ENCODE results near the gene SRGAP1.

DNA sequence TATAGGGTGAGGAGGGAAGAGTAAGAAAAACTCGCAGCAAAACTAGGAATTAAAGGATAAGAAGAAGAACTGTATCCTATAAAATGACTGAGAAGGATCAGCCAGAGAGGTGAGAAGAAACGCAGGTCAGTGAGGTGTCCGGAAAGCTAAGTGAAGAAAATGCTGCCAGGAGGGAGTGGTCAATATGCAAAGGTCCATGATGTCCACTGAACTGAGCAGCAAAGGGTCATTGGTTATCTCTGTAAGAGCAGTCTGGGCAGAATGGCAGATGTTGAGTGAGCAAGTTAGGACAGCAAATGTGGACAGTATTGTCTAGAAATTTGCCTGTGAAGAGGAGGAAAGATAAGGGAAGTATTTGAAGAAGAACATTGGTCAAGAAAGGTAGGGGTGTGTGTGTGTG is 155.4 kb downstream of the SRGAP1 start:
- TF ChIP-seq, protein P1, sequence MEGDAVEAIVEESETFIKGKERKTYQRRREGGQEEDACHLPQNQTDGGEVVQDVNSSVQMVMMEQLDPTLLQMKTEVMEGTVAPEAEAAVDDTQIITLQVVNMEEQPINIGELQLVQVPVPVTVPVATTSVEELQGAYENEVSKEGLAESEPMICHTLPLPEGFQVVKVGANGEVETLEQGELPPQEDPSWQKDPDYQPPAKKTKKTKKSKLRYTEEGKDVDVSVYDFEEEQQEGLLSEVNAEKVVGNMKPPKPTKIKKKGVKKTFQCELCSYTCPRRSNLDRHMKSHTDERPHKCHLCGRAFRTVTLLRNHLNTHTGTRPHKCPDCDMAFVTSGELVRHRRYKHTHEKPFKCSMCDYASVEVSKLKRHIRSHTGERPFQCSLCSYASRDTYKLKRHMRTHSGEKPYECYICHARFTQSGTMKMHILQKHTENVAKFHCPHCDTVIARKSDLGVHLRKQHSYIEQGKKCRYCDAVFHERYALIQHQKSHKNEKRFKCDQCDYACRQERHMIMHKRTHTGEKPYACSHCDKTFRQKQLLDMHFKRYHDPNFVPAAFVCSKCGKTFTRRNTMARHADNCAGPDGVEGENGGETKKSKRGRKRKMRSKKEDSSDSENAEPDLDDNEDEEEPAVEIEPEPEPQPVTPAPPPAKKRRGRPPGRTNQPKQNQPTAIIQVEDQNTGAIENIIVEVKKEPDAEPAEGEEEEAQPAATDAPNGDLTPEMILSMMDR (conservative IDR thresholded peaks at IDR 0.05): no peak
- no peak for TF ChIP-seq ZFX (IDR thresholded peaks at IDR 0.05)

All from C4-2B (cell line).